KOPT-K1 (cell line): ENCODE results near the gene ACAA2.
"Not testable (repeated sequence)": the region's sequence is repeated elsewhere in the genome, so short reads cannot be mapped to it uniquely, and the experiment has no call there.

Experiments used
- H3K27ac ChIP-seq: fragments of 200-600 bp; sonication (generic); 2 replicates; pipeline ENCODE4 v1.5.1; 2016; ENCODE audit warnings: antibody characterized with exemption, mild to moderate bottlenecking, low read depth, low read length; ENCODE audit not compliant: poor library complexity, severe bottlenecking
- H3K36me3 ChIP-seq: fragments of 200-600 bp; sonication (generic); 2 replicates; pipeline ENCODE4 v1.5.1; 2017; ENCODE audit warnings: antibody characterized with exemption, mild to moderate bottlenecking, low read length, moderate library complexity; ENCODE audit not compliant: insufficient read depth
- H3K9me3 ChIP-seq: fragments of 200-600 bp; sonication (generic); 2 replicates; pipeline ENCODE4 v1.5.1; 2017; ENCODE audit warnings: antibody characterized with exemption, low read length, mild to moderate bottlenecking; ENCODE audit not compliant: insufficient read depth, poor library complexity, severe bottlenecking

ACAA2 gene

GRCh38 chr18:49808553-49809191 is 4.7 kb downstream of the ACAA2 start:
- Histone ChIP-seq H3K9me3 (peaks cover 25% of the 10 kb centered on the region), H3K36me3 (peaks cover 11% of the 10 kb centered on the region; the same call in 1 of the 2 replicates)
- H3K27ac ChIP-seq: not testable (repeated sequence)

- Histone ChIP-seq H3K9me3 (peaks cover 13% of the 10 kb centered on the region), H3K27ac (no peak overlapping the region), H3K36me3 (peaks cover 31% of the 10 kb centered on the region)
These were observed 9.2 kb downstream of the ACAA2 start for GRCh38 chr18:49804096-49804495.

- Histone ChIP-seq H3K27ac (no peak overlapping the region), H3K9me3 (no peaks in the 10 kb centered on the region), H3K36me3 (peaks cover 39% of the 10 kb centered on the region)
These were observed 10.7 kb downstream of the ACAA2 start for GRCh38 chr18:49802623-49803022.

- not testable (repeated sequence) for H3K27ac ChIP-seq, H3K9me3 ChIP-seq
- peaks cover 49% of the 10 kb centered on the region for H3K36me3 ChIP-seq
These were observed 12.8 kb downstream of the ACAA2 start for GRCh38 chr18:49800491-49800890.

GRCh38 chr18:49799806-49800205 is 13.5 kb downstream of the ACAA2 start:
- H3K27ac ChIP-seq, H3K9me3 ChIP-seq: not testable (repeated sequence)
- peaks cover 56% of the 10 kb centered on the region for H3K36me3 ChIP-seq

GRCh38 chr18:49798001-49798400 is 15.3 kb downstream of the ACAA2 start:
- Histone ChIP-seq H3K27ac (no peak overlapping the region), H3K9me3 (no peaks in the 10 kb centered on the region), H3K36me3 (peaks cover 73% of the 10 kb centered on the region)

GRCh38 chr18:49795612-49796552 is 17.5 kb downstream of the ACAA2 start:
- no peaks in the 10 kb centered on the region for H3K9me3 ChIP-seq
- peaks cover 77% of the 10 kb centered on the region for H3K36me3 ChIP-seq
- no peak overlapping the region for H3K27ac ChIP-seq

- no peaks in the 10 kb centered on the region for H3K9me3 ChIP-seq
- H3K36me3 ChIP-seq: peaks cover 85% of the 10 kb centered on the region
- H3K27ac ChIP-seq: no peak overlapping the region
These were observed 18.6 kb downstream of the ACAA2 start for GRCh38 chr18:49794743-49795142.

- peaks cover 80% of the 10 kb centered on the region for H3K36me3 ChIP-seq
- not testable (repeated sequence) for H3K9me3 ChIP-seq, H3K27ac ChIP-seq
These were observed 23.7 kb downstream of the ACAA2 start for GRCh38 chr18:49789560-49790134.

GRCh38 chr18:49788327-49788898 is 24.9 kb downstream of the ACAA2 start:
- H3K9me3 ChIP-seq: no peaks in the 10 kb centered on the region
- peak overlapping the region; percentile 63 for H3K27ac ChIP-seq
- H3K36me3 ChIP-seq: peaks cover 81% of the 10 kb centered on the region

- Histone ChIP-seq H3K27ac (peak overlapping the region; percentile 60), H3K36me3 (peaks cover 80% of the 10 kb centered on the region), H3K9me3 (no peaks in the 10 kb centered on the region)
These were observed 27.2 kb downstream of the ACAA2 start for GRCh38 chr18:49786019-49786720.

- H3K36me3 ChIP-seq: peaks cover 80% of the 10 kb centered on the region
- H3K27ac ChIP-seq: peak overlapping the region; percentile 60
- H3K9me3 ChIP-seq: no peaks in the 10 kb centered on the region
These were observed 28.7 kb downstream of the ACAA2 start for GRCh38 chr18:49784427-49785185.

GRCh38 chr18:49783631-49784030 is 29.7 kb downstream of the ACAA2 start:
- peaks cover 80% of the 10 kb centered on the region for H3K36me3 ChIP-seq
- H3K27ac ChIP-seq, H3K9me3 ChIP-seq: not testable (repeated sequence)

- H3K36me3 ChIP-seq: peaks cover 54% of the 10 kb centered on the region
- H3K9me3 ChIP-seq: peaks cover 18% of the 10 kb centered on the region
These were observed 34.4 kb downstream of the ACAA2 start for GRCh38 chr18:49778826-49779465.

More at GRCh38 chr18:49778826-49779465, 34.4 kb downstream of the ACAA2 start:
- H3K27ac ChIP-seq: no peak overlapping the region
